Naive thymus-derived CD8-positive, alpha-beta T cell (primary cell): ENCODE measurements around the gene LRRTM3. TPM values are rescaled to one million over a fixed set of nuclear protein-coding genes. Genes with fewer than 3 reads are reported as not detected.

ENCODE experiments used
- ATAC-seq, 2 donors: fragments of 150-1000 bp; cut with Tn5 transposase in 1 of 2; sonication (Bioruptor Pico), chemical (Tn5 transposase) in 1 of 2; 1 replicate in 1 of 2; 2 replicates in 1 of 2; pipeline ENCODE4 v1.10.0; 2021; ENCODE audit warnings: mild to moderate bottlenecking in 2 of 2, moderate library complexity in 2 of 2
- POLR2A ChIA-PET: fragments of 350-600 bp; sonication (Branson Sonifier 250); formaldehyde crosslinking; loops from one replicate; lab custom pipeline; 2021; ENCODE audit warnings: antibody characterized with exemption; lab: Charles Lee
- DNase-seq, 10 donors: peaks; one replicate each; pipeline versions ENCODE4 v3.0.0 to v3.0.0-alpha.2; 2020 to 2022
- H3K27ac Mint-ChIP-seq, 10 donors: one replicate each; pipeline ENCODE4 v1.8.0; 2020 to 2022; ENCODE audit warnings: mild to moderate bottlenecking in 10 of 10, mixed read lengths in 10 of 10, moderate library complexity in 4 of 10, inconsistent platforms in 1 of 10
- H3K27me3 Mint-ChIP-seq, 5 donors: one replicate each; pipeline ENCODE4 v1.8.0; 2021 to 2022; ENCODE audit warnings: mixed read lengths in 5 of 5
- H3K36me3 Mint-ChIP-seq, 3 donors: one replicate each; pipeline ENCODE4 v1.8.0; 2020 to 2022; ENCODE audit warnings: mixed read lengths in 3 of 3, mild to moderate bottlenecking in 2 of 3, inconsistent platforms in 1 of 3
- H3K4me1 Mint-ChIP-seq, 4 donors: one replicate each; pipeline ENCODE4 v1.8.0; 2021 to 2022; ENCODE audit warnings: mixed read lengths in 4 of 4
- H3K4me3 Mint-ChIP-seq, 10 donors: one replicate each; pipeline ENCODE4 v1.8.0; 2020 to 2022; ENCODE audit warnings: mild to moderate bottlenecking in 10 of 10, mixed read lengths in 10 of 10, moderate library complexity in 6 of 10, inconsistent platforms in 1 of 10
- H3K9me3 Mint-ChIP-seq, 9 donors: one replicate each; pipeline ENCODE4 v1.8.0; 2020 to 2022; ENCODE audit warnings: mixed read lengths in 9 of 9, mild to moderate bottlenecking in 3 of 9, inconsistent platforms in 1 of 9, moderate library complexity in 1 of 9
- polyA plus RNA-seq, 3 donors: library from polyadenylated mRNA; unstranded; fragments of 300-500 nt; fragmentation: Illumina TruSeq; gene quantifications; one replicate each; pipeline ENCODE4 v1.2.3, GENCODE V29; 2021
- total RNA-seq, 8 experiments: library from RNA in 2 of 8; stranded (reverse) in 2 of 8; gene quantifications; one replicate each; pipeline ENCODE4 v1.2.3 and lab custom pipeline; 2021 to 2026

The LRRTM3 gene
- total RNA-seq, result not detected
- not detected for polyA plus RNA-seq
- total RNA-seq (lab: John Stamatoyannopoulos, UW), result 0 reads per million in 6 experiments

DNA sequence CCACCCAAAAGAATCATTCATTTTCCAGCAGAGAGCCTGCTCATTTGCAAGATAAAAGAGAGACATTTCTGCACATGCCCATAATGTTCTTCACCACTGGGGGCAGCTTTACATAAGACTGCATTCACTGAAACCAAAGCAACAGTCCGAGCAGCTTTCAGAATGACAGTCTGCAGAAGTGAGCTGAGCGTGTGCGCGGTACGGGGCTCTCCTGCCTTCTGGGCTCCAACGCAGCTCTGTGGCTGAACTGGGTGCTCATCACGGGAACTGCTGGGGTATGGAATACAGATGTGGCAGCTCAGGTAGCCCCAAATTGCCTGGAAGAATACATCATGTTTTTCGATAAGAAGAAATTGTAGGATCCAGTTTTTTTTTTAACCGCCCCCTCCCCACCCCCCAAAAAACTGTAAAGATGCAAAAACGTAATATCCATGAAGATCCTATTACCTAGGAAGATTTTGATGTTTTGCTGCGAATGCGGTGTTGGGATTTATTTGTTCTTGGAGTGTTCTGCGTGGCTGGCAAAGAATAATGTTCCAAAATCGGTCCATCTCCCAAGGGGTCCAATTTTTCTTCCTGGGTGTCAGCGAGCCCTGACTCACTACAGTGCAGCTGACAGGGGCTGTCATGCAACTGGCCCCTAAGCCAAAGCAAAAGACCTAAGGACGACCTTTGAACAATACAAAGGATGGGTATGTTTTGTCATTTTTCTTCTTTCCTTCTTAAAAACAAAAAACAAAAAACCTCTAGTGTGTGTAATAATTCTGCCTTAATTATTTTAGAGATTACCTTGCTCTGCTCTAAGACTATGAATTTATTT, at the start of gene LRRTM3:
TSS of gene LRRTM3 (plus strand) at position 141 of the 820 bp plus-strand sequence.
- Mint-ChIP-seq H3K4me3 (no peak within 1 kb of the TSS), H3K27ac (no peak within 1 kb of the TSS)

DNA sequence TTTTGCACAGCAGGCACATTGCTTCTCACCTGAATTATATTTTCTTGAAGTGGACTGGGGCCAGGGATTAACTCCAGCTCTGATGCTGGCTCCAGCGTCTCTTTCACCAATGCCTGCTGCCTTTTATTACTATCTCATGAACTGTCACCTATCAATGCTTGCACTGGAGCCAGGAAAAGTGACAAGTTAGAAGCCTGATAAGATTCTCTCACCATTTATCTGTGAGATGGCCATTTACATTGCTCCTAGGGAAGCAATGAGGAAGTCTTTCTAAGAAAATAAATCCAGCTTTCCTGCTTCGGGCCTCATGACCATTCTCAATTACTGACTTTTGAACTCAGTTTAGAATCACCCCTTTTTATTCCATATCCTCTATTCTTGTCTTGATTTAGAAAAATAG, 48.5 kb upstream of the LRRTM3 start:
- Mint-ChIP-seq H3K9me3 (peaks cover 0 to 8% (median 0%) of the 10 kb centered on the region in 9 donors), H3K4me3 (no peak overlapping the region), H3K27ac (no peak overlapping the region), H3K4me1 (no peaks in the 10 kb centered on the region), H3K27me3 (no peaks in the 10 kb centered on the region), H3K36me3 (no peaks in the 10 kb centered on the region)
- ATAC-seq, result no peak
- DNase-seq, result no peak
- POLR2A ChIA-PET, result no interaction called here

More for the DNA sequence above, at the start of gene LRRTM3:
- Mint-ChIP-seq H3K36me3 (peaks cover 0 to 5% (median 0%) of the 10 kb centered on the region in 3 donors), H3K4me1 (no peaks in the 10 kb centered on the region), H3K9me3 (peaks cover 0 to 7% (median 3%) of the 10 kb centered on the region in 9 donors), H3K27me3 (peaks cover 18 to 35% (median 20%) of the 10 kb centered on the region in 5 donors)
- ATAC-seq (peak in 1 of 2 donors; percentile 36), DNase-seq (no peak)
- POLR2A ChIA-PET, result no interaction called here

GRCh38 chr10:66880292-66880691, 45.5 kb upstream of the LRRTM3 start:
- DNase-seq (no peak), ATAC-seq (no peak)
- H3K4me3 Mint-ChIP-seq, result no peak overlapping the region
- no peaks in the 10 kb centered on the region for H3K4me1 Mint-ChIP-seq
- H3K27me3 Mint-ChIP-seq, result no peaks in the 10 kb centered on the region
- H3K9me3 Mint-ChIP-seq, result peaks cover 0 to 8% (median 0%) of the 10 kb centered on the region in 9 donors
- no peaks in the 10 kb centered on the region for H3K36me3 Mint-ChIP-seq
- POLR2A ChIA-PET, result no interaction called here
- no peak overlapping the region for H3K27ac Mint-ChIP-seq

DNA sequence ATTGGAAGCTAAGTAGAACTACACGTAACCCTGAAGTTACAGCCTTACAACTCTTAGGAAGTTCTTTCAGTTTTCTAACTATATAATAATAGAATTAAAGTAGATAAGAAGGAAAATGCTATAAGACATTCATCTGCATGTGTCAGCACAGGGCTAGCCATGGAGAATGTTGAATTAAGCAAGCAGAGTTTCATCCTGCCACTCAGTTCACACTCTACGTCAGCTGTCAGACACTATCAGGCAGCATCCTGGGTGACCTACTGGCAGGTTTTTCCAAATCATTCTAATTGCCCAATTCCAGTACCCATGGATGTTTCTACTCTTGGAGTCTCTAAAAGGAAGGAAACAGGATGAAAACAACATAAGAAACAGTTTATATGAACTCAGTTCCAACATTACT, 45.0 kb upstream of the LRRTM3 start:
- no peak overlapping the region for H3K27ac Mint-ChIP-seq
- no peaks in the 10 kb centered on the region for H3K27me3 Mint-ChIP-seq
- H3K36me3 Mint-ChIP-seq, result no peaks in the 10 kb centered on the region
- POLR2A ChIA-PET, result no interaction called here
- no peak overlapping the region for H3K4me3 Mint-ChIP-seq
- peaks cover 0 to 8% (median 0%) of the 10 kb centered on the region in 9 donors for H3K9me3 Mint-ChIP-seq
- DNase-seq, result no peak
- no peaks in the 10 kb centered on the region for H3K4me1 Mint-ChIP-seq
- no peak for ATAC-seq

- H3K27ac Mint-ChIP-seq, result no peak overlapping the region
- no peaks in the 10 kb centered on the region for H3K36me3 Mint-ChIP-seq
- H3K4me1 Mint-ChIP-seq, result no peaks in the 10 kb centered on the region
- no peaks in the 10 kb centered on the region for H3K27me3 Mint-ChIP-seq
- H3K9me3 Mint-ChIP-seq, result peaks cover 0 to 8% (median 0%) of the 10 kb centered on the region in 9 donors
- POLR2A ChIA-PET, result no interaction called here
- DNase-seq, result no peak
- H3K4me3 Mint-ChIP-seq, result no peak overlapping the region
- no peak for ATAC-seq
Observed at GRCh38 chr10:66881814-66882213, 44.0 kb upstream of the LRRTM3 start.

DNA sequence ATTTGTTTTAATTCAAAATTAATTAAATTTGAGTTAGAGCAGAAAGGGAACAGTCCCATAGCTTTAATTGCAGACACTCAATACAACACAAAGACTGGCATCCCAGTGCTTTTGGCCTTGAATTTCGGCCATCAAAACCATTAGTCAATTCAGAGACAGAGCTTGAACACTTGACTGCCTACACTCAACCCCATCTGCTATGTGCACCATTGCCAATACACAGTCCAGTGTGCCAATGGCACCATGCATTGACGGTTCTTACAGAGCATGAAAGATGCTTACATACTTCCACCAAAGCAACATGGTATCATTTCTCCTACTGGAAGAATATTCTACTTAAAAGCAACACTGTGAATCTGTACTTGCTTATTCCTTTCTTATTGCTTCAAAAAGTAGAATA, 43.6 kb upstream of the LRRTM3 start:
- Mint-ChIP-seq H3K27me3 (no peaks in the 10 kb centered on the region), H3K4me3 (no peak overlapping the region), H3K4me1 (no peaks in the 10 kb centered on the region), H3K9me3 (peaks cover 0 to 8% (median 0%) of the 10 kb centered on the region in 9 donors), H3K27ac (no peak overlapping the region), H3K36me3 (no peaks in the 10 kb centered on the region)
- DNase-seq (no peak), ATAC-seq (no peak)
- POLR2A ChIA-PET, result no interaction called here

DNA sequence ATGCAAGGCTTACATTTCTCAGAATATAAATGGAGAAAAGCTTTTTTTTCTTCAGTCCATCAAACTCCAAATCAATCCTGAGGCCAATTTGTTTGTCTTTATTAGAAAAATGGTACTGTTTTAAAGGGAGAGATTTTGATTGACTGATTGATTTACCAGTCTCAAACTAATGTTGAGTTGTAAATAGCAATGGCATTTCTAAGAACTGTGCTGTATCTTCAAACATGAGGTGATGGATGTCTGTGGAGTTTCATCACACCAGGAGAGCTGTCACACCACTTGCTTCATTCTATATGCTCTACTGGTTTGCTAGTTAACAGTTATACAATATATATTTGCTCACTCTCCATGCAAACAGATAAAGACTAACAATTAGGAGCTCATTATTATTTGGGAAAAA, 39.0 kb upstream of the LRRTM3 start:
- ATAC-seq (no peak), DNase-seq (no peak)
- Mint-ChIP-seq H3K27ac (no peak overlapping the region), H3K36me3 (no peaks in the 10 kb centered on the region), H3K4me1 (no peaks in the 10 kb centered on the region), H3K27me3 (no peaks in the 10 kb centered on the region), H3K4me3 (no peak overlapping the region), H3K9me3 (peaks cover 0 to 21% (median 0%) of the 10 kb centered on the region in 9 donors)
- POLR2A ChIA-PET, result no interaction called here

GRCh38 chr10:66888237-66888636, 37.6 kb upstream of the LRRTM3 start:
- POLR2A ChIA-PET, result no interaction called here
- H3K27ac Mint-ChIP-seq, result no peak overlapping the region
- DNase-seq (no peak), ATAC-seq (no peak)
- no peaks in the 10 kb centered on the region for H3K36me3 Mint-ChIP-seq
- no peaks in the 10 kb centered on the region for H3K27me3 Mint-ChIP-seq
- no peak overlapping the region for H3K4me3 Mint-ChIP-seq
- peaks cover 0 to 21% (median 0%) of the 10 kb centered on the region in 9 donors for H3K9me3 Mint-ChIP-seq
- H3K4me1 Mint-ChIP-seq, result no peaks in the 10 kb centered on the region

DNA sequence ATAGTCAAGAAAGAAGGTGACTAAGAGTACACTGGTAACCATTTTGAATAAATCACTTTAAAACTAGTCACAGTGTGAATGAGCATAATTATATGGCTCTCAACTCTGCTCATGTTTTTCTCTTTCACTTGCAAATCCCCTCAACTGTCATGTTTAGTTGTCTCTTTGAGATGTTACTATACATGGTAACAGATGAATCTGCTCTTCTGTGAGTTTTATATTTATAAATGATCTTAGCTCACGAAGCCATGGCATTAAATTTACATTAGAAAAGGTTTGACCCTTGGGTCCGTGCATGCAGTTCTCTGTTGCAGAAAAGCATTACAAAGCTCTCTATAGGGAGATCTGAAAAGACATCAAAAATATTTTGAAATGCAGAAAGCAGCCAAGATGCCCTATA, 33.0 kb upstream of the LRRTM3 start:
- Mint-ChIP-seq H3K27ac (no peak overlapping the region), H3K27me3 (peaks cover 0 to 2% (median 0%) of the 10 kb centered on the region in 5 donors), H3K9me3 (peaks cover 0 to 22% (median 2%) of the 10 kb centered on the region in 9 donors), H3K4me3 (no peak overlapping the region), H3K36me3 (no peaks in the 10 kb centered on the region), H3K4me1 (no peaks in the 10 kb centered on the region)
- no peak for DNase-seq
- ATAC-seq, result no peak
- POLR2A ChIA-PET, result no interaction called here

GRCh38 chr10:66910671-66911070, 15.2 kb upstream of the LRRTM3 start:
- Mint-ChIP-seq H3K4me3 (no peak overlapping the region), H3K27ac (no peak overlapping the region), H3K4me1 (no peaks in the 10 kb centered on the region), H3K36me3 (no peaks in the 10 kb centered on the region), H3K27me3 (peaks cover 0 to 3% (median 0%) of the 10 kb centered on the region in 5 donors), H3K9me3 (peaks cover 0 to 8% (median 0%) of the 10 kb centered on the region in 9 donors)
- ATAC-seq (no peak), DNase-seq (no peak)
- POLR2A ChIA-PET, result no interaction called here

- peaks cover 0 to 8% (median 0%) of the 10 kb centered on the region in 9 donors for H3K9me3 Mint-ChIP-seq
- ATAC-seq, result no peak
- peaks cover 0 to 3% (median 0%) of the 10 kb centered on the region in 5 donors for H3K27me3 Mint-ChIP-seq
- no peak for DNase-seq
- POLR2A ChIA-PET, result no interaction called here
- no peak overlapping the region for H3K4me3 Mint-ChIP-seq
- H3K27ac Mint-ChIP-seq, result no peak overlapping the region
- H3K36me3 Mint-ChIP-seq, result no peaks in the 10 kb centered on the region
- H3K4me1 Mint-ChIP-seq, result no peaks in the 10 kb centered on the region
Observed at GRCh38 chr10:66916030-66916429, 9.8 kb upstream of the LRRTM3 start.

DNA sequence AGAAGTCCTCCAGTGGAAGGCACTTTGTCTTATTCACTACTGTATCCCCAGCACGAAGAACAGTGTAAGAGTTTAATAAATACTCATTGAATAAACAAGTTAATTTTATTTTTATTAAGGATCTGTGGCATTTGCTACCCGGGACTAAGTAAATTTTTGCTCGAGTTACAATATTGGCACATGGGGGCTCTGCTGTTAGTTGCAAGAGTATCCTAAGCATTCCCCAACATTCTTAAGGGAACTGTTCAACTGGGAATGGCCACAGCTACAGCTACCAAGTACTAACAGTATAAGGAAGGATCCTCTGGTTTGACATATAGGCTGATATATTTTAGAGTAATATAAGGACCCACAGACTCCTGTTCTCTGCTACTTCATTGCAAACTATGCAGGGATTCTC, 8.7 kb upstream of the LRRTM3 start:
- DNase-seq (no peak), ATAC-seq (no peak)
- Mint-ChIP-seq H3K4me3 (no peak overlapping the region), H3K36me3 (no peaks in the 10 kb centered on the region), H3K4me1 (no peaks in the 10 kb centered on the region), H3K27me3 (peaks cover 0 to 3% (median 0%) of the 10 kb centered on the region in 5 donors), H3K27ac (no peak overlapping the region), H3K9me3 (peaks cover 0 to 12% (median 0%) of the 10 kb centered on the region in 9 donors)
- POLR2A ChIA-PET, result no interaction called here

DNA sequence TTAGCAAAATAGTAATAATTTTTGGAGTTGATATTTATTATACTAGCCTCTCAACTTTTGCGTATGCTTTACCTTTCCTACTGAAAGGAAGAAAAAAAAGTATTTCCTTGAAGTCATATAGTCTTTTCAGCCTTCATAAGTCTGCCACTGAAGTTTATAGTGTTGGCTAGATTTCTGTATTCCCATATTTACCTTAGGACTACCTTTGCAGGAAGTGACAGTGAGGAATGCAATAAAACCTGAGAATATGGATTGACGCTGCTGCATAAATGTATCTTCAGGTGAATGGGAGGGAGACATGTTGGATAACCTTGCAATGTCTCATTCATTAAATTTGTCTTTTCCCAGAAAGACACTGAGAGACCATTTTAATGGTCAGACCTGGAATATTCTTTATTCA, 6.6 kb upstream of the LRRTM3 start:
- Mint-ChIP-seq H3K27ac (no peak overlapping the region), H3K4me3 (no peak overlapping the region), H3K9me3 (peaks cover 0 to 12% (median 0%) of the 10 kb centered on the region in 9 donors), H3K27me3 (peaks cover 0 to 5% (median 0%) of the 10 kb centered on the region in 5 donors), H3K36me3 (no peaks in the 10 kb centered on the region), H3K4me1 (no peaks in the 10 kb centered on the region)
- POLR2A ChIA-PET, result no interaction called here
- no peak for DNase-seq
- no peak for ATAC-seq
